Left hindlimb (tissue), 1 donor: Measurements from ENCODE around the gene TMEM178B.
"Not testable (repeated sequence)": the region's sequence is repeated elsewhere in the genome, so short reads cannot be mapped to it uniquely, and the experiment has no call there.

Source experiments
- DNase-seq: peaks from one replicate; pipeline ENCODE4 v3.0.0-alpha.2; 2018

The TMEM178B gene

DNA sequence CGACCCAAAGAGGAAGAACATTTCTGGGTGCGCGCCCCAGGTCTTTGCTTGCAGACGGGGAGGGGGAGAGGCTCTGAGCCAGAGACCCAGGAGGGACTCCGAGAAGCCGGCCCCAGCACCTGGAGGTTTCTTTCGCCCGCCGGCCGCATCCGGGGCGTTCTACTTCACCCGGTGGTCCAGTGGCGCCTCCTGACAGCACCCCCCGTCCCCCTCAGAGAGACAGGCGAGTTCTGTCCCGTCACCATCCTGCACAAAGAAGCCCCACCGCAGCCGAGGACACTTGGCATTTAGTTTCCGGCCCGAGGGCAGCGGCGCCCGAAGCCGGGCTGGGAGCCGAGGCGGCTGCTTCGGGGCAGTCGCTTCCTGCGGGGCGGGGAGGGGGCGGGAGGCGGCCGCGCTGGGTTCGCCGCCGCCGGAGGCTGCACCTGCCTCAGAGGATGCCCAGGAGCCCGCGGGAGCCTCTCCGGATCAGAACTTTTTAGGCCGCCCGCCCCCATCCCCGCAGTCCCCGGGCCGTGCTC is at the start of gene TMEM178B:
Gene TMEM178B, plus strand, starts transcription at position 424 of the 521 bp plus-strand sequence.
- DNase-seq, result no peak

DNA sequence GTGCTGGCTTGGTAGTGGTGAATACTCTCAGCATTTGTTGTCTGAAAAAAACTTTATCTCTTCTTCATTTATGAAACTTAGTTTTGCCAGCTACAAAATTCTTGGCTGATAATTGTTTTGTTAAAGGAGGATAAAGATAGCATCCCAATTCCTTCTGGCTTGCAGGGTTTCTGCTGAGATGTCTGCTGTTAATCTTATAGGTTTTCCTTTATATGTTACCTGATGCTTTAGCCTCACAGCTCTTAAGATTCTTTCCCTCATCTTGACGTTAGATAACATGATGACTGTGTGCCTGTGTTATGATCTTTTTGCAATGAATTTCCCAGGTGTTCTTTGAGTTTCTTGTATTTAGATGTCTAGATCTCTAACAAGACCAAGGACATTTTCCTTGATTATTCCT is 49.2 kb upstream of the TMEM178B start:
- DNase-seq, result no peak

DNA sequence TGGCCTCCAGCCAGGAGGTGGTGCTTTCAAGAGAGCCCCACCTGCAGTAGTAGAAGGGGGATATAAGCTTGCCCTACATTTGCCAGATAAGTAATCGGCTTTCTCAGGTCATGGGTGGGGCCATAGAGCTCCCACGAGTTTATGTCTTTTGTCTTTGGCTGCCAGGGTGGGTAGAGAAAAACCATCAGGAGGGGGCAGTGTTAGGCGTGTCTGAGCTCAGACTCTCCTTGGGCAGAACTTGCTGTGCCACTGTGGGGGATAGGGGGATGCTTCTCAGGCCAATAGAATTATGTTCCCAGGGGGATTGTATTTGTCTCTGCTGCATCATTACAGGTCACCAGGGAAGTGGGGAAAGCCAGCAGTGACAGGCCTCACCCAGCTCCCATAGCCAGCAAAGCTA is 46.8 kb upstream of the TMEM178B start:
- DNase-seq, result no peak

DNA sequence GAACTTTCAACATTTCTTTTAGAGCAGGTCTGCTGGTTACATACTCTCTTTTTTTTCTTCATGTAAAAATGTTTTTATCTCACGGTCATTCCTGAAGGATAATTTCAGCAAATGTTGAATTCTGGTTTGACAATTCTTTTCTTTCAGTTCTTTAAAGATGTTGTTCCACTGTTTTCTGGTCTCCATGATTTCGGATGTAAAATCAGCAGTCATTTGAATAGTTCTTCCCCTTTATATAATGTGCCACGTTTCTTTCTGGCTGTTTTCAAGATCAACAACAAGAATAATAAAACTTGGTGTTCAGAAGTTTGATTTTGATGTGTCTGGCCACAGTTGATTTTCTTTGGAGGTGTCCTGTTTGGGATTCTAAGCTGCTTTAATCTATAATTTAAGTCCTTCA is 45.1 kb upstream of the TMEM178B start:
- DNase-seq, result no peak

DNA sequence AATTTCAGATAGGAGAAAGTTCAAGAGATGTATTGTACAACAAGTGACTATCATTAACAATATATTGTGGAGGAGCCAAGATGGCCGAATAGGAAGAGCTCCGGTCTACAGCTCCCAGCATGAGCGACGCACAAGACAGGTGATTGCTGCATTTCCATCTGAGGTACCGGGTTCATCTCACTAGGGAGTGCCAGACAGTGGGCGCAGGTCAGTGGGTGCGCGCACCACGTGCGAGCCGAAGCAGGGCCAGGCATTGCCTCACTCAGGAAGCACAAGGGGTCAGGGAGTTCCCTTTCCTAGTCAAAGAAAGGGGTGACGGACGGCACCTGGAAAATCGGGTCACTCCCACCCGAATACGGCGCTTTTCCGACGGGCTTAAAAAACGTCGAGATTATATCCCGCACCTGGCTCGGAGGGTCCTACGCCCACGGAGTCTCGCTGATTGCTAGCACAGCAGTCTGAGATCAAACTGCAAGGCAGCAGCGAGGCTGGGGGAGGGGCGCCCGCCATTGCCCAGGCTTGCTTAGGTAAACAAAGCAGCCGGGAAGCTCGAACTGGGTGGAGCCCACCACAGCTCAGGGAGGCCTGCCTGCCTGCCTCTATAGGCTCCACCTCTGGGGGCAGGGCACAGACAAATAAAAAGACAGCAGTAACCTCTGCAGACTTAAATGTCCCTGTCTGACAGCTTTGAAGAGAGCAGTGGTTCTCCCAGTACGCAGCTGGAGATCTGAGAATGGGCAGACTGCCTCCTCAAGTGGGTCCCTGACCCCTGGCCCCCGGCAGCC is 41.1 kb upstream of the TMEM178B start:
- DNase-seq, result not testable (repeated sequence)

DNA sequence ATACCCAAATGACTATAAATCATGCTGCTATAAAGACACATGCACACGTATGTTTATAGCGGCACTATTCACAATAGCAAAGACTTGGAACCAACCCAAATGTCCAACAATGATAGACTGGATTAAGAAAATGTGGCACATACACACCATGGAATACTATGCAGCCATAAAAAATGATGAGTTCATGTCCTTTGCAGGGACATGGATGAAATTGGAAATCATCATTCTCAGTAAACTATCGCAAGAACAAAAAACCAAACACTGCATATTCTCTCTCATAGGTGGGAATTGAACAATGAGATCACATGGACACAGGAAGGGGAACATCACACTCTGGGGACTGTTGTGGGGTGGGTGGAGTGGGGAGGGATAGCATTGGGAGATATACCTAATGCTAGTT is 35.8 kb upstream of the TMEM178B start:
- DNase-seq, result not testable (repeated sequence)

DNA sequence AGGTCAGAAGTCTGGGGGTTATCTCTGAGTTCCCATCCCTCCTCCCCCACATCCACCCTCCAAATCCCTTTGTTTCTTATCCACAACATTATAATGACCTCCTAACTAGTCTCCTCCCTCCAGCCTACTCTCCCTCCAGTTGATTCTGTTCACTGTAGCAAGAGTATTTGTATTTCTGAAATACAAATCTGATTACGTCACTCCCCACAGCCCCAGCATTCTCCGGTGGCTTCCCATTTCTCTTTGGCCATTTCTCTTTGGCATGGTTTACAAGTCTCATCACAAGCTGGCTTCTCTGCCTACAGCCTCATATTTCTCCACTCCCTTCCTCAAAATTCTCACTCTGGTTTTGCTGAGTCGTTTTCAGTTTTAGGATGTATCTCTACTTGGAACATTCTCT is 34.5 kb upstream of the TMEM178B start:
- DNase-seq, result no peak

DNA sequence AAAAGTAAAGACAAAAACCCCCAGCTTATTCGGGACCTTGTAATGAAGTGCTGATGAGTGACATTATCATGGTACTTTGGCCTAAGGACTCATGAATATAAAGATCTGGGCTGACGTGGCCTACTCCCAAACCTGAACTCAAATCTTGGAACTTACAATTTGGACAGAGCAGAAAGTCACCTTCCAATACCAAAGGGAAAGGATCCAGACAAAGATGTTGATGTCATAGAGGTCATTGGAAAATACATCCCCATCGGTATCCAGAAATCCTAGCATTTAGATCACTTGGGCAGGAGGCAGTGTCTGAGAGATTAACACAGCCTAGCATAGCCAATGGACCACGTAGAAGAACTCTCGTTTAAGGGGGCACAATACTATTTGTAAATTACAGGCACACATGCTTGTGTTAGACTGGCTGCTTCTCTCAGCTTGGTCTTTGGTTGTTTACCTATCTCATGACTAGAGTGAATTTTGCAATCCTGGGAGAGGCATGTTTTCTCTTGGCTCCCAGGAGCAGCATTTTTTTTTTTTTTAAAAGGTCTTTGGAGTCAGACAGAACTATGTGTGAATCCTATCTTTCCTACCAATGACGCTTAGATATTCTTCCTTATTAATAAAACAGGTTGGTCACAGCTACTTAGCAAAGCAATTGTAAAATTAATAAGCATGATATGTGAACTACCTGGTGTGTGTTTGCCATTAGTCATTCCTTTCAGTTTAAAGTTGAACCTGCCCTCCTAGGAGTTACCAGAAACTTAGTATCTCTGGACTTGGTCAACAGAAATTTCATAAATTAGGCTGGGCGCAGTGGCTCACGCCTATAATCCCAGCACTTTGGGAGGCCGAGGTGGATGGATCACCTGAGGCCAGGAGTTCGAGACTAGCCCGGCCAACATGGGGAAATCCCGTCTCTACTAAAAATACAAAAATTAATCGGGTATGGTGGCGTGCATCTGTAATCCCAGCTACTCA is 31.4 kb upstream of the TMEM178B start:
- DNase-seq, result no peak

DNA sequence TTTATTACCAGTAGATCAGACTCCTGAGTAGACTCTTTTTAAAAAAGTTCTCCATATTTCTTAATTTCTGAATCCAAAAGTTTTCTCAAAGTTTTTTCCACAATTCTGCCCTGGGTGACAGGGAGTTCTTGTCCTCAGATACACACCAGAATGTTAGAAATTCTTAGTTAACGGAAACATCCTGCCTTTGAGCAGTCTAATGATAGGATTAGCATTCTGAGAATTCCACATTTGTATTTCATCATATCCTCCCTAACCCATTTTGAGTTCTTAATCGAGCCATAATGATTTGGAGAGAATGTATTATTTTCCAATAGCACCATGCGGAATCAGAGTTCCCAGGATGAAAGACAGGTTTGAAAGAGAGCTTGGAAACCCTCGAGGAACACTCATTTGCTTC is 30.2 kb upstream of the TMEM178B start:
- no peak for DNase-seq

DNA sequence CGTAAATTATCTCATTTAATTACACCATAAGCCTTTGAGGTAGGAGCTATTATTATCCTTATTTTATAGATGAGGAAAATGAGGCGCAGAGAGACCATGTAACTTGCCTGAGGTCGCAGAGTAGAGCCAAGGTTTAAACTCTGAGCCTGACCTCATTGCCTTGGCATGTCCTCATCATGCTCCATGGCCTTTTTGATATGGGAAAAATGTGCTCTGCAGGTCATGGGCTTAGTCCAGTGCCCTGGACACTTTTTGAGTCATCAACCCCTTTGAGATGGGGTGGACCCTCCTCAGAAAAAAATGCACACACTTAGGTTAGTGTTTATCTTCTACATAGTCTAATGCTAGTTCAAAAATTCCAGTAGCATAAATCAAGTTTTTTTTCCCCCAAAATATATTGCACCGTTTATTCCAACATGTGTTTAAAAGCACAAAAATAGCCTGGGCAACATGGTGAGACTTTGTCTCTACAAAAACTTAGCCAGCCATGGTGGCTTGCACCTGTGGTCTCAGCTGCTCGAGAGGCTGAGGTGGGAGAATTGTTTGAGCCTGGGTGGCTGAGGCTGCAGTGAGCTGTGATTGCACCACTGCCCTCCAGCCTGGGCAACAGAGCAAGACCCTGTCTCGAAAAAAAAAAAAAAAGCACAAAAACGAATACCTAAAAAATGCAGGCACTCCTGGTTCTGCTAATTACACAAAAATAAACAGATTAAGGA is 28.6 kb upstream of the TMEM178B start:
- DNase-seq, result no peak

DNA sequence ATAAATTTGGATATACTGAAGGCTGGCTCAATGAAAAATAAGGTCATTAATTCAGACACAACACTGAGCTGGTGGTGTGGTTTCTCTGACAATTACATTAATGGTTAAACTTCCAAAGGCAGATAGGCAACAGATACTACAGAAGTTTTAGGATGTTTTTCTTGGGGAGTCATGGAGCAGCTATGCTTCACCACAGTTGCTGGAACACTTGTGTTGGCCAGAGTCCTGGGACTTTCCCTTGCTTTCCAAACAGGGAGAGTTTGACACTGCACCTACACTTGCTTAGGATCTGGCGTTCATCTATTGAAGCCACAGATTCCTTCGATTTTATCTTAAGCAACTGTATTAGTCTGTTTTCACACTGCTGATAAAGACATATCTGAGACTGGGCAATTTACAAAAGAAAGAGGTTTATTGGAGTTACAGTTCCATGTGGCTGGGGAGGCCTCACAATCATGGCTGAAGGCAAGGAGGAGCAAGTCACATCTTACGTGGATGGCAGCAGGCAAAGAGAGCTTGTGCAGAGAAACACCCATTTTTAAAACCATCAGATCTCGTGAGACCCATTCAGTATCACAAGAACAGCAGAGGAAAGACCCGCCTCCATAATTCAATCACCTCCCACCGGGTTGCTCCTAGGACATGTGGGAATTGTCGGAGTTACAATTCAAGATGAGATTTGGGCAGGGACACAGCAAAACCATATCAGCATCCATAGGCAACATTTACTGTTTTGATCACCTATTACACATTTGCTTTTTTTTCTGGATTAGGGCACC is 27.8 kb upstream of the TMEM178B start:
- DNase-seq, result no peak

DNA sequence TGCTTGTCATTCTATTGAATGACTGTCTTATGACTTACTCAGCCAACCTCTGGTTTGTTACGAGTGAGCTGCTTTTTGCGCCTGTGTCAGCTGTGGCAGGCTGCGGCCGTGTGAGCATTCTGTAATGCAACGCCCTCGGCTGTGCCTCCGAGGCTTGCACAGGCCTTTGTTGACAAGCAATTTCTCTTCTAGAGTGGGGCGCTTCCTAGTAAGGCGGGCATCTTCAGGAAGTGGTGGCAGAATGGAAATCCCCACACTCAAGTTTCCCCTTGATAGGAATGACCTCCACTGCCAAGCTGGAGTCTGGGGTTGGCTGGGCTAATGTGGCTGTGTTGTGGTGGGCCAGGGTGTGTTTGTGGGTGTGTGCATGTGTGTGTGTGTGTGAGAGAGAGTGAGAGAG is 20.2 kb upstream of the TMEM178B start:
- no peak for DNase-seq

DNA sequence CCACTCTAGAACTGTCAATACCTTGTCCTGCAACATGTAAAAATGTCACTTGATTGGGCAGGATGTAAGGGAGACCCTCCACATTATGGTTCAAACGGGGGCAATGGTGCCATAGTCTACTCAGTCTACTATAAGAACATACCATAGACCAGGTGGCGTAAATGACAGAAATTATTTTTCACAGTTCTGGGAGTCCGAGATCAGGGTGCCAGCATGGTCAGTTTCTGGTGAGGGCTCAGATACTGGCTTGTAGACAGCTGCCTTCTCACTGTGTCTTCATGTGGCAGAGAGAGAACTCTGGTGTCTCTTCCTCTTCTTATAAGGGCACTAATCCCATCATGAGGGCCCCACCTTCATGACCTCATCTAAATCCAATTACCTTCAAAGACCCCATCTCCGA is 18.7 kb upstream of the TMEM178B start:
- no peak for DNase-seq

DNA sequence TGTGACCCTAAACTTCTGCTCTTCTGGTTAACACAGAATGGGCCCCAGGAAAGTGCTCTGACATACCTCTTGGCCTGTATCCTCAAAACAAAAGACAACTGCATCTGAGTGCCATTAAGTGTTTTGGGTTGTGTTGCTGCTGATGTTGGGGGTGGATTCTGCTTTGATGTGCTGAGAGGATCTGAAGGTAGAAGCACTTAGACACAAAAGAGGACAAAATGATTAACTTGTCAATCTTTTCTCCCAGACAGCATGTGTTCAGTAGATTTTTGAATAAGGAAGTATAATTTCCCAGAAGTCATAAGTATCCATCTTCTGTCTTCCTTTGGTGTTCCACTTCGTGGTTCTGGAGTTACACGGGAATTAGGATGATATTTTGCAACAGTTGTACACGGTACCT is 16.1 kb upstream of the TMEM178B start:
- DNase-seq, result no peak

DNA sequence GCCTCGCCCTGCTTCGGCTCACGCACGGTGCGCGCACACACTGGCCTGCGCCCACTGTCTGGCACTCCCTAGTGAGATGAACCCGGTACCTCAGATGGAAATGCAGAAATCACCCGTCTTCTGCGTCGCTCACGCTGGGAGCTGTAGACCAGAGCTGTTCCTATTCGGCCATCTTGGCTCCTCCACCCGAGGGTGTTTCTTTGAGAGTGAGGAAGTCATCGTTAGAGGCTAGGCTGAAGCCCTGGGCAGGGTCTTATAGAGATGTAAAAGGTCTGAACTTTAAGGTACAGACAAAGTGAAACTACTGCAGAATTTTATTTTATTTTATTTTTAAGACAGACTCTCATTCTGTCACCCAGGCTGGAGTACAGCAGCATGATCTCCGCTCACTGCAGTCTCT is 6.0 kb upstream of the TMEM178B start:
- DNase-seq, result not testable (repeated sequence)

DNA sequence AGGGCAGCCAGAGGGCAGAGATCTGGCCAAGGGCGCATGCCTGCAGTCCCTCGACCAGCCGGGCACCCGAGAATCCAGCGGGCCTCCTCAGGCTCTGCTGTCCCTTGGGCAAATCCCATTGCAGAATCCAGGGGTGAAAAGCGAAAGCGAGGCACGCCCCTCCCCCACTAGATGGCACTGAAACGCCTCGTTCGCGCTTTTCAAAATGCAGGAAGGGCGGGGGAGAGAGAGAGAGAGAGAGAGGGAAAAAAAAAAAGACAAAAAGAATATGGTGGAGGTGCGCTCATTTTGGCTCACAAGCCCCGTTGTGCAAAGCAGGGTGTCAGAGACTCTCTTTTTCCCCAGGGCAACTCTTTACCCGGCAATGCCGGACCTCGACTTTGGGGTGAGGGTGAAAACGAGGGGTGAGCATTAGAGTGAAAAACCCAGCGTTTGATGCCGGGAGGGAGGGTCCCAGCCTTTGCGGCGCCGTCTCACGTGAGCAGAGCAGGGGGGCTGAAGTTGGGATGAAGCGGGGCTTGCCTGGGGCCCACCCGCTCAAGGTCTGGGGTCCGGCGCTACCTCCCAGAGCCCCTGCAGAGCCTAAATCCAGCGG is 2.5 kb upstream of the TMEM178B start:
- DNase-seq, result no peak

DNA sequence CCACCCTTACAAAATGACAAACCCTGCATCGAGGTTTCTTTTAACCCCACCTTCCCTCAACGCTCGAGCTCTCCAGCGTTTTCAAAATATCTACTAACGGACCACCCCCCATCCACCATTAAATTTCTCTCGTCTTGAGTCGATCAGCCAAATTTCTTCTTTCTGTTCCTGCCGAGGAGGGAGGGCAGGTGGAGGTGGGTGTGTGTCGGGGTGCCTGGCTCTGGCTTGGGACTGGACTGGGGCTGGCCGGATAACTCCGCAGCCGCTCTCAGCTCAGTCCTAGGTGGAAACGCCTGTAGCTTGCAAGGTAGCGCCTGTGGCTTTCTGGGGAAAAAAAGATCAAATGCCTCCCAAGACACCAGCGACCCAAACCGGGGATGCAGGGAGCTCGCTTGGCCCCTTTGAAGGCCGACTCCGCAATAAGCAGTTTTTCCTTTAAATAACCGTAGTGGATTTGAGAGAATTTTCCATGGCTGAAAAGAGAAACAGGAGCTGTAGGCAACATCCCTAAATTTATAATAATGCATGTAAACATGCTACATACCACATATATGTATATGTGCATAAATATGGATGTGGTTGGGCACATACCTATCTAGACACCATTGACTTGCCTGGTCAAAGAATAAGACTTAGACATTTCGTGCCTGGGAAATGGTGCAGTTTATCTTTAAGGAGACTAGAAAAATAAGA is 1.9 kb upstream of the TMEM178B start:
- DNase-seq, result no peak

DNA sequence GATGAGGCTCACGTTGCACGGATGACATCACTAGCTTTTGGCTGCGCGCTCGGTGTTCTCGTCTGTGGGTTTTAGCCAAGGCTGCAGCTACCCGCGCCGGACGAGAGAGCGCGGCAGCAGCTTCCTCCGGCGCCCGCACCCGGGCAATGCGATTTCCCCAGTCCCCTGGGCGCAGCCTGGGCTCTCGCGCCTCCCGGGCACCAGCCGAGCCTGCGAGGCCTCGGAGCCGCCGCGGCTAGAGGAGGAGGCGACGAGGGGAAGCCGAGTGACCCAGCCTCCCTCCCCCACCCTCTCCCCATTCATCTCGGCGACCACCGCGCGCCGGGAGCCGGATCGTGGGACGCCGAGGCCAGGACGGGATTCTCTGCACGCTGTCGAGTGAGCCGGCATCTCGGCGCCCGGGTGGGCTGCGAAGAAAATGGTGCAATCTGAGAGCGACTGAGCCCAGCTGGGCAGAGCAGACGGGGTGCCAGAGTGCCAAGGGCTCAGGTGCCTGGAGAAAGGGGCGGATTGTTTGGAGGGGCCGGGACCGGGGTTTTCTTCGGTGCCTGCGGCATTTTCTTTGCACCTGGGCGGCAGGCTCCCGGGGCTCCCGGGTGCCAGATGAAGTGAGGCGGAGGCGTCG is 1.2 kb upstream of the TMEM178B start:
- peak; percentile 47 for DNase-seq

DNA sequence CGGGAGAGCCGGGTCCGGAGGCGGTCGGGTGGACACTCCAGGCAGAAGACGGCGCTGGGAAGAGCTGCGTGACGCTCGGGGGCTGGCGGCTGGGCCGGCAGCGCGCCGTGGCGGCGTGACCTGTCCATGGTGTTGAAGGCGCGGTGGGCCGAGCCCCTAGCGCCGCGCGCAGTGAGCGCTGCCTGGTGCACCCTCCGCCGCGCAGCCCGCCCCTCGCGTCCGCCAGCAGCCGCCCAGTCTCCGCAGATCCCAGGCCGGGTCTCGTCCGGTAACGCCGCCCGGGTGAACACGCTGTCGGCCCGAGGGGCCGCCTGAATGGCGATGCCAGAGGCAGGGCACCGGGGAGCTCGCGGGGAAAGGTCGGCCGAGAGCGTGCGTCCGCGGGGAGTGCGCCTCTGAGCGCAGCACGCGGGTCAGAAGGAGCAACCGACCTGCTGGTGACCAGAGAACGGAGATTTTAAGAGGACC is 657 bp upstream of the TMEM178B start:
- peak; percentile 48 for DNase-seq

DNA sequence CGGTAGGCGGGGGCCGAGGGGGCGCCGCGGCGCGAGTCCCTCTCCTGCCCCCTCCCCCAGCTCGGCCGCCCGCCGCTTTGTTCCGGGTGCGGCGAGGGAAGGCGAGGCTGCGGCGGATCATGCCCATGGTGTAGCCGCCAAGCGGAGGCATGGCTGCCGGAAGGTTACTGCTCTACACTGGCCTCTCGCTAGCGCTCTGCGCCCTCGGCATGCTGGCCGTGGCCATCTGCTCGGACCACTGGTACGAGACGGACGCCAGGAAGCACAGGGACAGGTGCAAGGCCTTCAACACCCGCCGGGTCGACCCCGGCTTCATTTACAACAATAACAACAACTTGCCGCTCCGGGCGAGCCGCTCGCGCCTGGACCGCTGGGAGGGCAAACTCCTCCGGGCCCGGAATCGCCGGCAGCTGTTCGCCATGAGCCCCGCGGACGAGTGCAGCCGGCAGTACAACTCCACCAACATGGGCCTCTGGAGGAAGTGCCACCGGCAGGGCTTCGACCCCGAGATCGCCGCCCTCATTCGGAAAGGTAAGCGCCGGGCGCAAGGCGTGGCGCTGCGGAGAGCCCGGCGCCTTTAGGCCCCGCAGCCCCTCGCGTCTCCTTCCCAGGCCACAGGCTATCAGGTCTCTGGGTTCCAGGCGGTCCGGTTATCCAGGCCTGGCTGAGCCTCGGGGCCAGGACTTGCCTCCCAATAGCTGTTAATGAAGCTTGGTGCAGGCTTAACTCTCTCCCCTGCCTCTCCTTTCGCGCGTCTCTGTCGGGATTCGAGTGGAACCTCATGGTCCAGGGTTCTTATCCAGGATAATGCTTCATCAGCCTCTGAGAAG is 513 bp downstream of the TMEM178B start:
- no peak for DNase-seq
